Measurements from ENCODE around the gene C19orf81.

C19orf81 gene

DNA sequence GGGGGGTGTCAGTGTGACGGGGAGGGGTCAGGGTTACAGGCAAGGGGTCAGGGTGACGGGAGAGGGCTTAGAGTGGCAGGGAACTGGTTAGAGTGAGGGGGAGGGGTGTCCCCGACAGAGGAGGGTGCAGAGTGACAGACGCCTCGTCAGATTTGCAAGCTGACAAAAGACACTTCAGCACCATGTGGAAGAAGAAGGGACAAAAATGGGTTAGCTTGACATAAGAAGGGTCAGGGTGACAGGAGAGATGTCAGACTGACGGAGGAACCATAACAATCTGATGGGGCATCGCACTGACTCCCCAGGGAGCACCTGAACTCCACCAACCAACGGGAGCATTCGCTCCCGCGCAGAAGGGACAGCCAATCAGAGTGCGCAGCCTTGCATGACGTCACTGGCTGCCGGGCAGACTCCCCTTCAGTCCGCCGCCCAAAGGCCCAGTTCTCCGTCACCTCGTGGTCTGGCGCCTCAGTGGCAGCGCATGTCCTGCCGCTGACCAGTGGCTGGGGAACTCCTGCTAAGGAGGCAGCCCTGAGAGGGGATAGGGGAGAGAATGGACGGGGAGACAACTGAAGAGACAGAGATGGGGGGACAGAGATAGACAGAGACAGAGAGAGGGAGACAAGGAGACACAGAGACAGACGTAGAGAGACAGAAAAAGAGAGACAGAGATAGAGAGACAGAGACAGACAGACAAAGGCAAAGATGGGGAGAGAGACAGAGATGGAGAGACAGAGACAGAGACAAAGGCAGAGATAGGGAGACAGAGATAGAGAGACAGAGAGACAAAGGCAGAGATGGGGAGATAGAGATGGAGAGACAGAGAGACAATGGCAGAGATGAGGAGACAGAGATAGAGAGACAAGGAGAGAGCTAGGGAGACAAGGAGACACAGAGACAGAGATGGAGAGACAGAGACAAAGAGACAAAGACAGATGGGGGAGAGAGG is 30.2 kb downstream of the C19orf81 start:
- DNase-seq: peak in 55 of 56 donors; percentile 5 to 87 (median 56)

GRCh38 chr19:50686310-50687032 is 37.2 kb downstream of the C19orf81 start:
- no peak for DNase-seq

- DNase-seq: no peak
These were observed 39.5 kb downstream of the C19orf81 start for GRCh38 chr19:50688766-50689165.

DNA sequence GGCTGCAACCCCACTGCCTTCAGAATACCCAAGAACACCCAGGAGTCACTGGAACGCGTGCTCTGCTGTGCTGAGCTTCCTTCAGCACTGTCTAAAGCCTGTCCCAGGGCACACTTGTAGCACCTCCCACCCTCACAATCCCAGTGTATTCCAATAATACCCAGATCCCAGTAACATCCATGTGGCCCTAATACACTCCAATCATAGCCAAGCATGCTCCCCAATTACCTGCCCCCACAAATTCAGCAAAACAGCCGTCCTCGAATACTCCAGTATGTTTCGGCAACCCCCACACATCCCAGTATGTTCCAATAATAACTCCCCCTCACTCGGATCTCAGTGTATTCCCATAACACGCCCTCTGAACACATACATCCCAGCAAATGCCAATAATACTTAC is 41.2 kb downstream of the C19orf81 start:
- peak in 2 of 56 donors; percentile 14 to 18 for DNase-seq

DNA sequence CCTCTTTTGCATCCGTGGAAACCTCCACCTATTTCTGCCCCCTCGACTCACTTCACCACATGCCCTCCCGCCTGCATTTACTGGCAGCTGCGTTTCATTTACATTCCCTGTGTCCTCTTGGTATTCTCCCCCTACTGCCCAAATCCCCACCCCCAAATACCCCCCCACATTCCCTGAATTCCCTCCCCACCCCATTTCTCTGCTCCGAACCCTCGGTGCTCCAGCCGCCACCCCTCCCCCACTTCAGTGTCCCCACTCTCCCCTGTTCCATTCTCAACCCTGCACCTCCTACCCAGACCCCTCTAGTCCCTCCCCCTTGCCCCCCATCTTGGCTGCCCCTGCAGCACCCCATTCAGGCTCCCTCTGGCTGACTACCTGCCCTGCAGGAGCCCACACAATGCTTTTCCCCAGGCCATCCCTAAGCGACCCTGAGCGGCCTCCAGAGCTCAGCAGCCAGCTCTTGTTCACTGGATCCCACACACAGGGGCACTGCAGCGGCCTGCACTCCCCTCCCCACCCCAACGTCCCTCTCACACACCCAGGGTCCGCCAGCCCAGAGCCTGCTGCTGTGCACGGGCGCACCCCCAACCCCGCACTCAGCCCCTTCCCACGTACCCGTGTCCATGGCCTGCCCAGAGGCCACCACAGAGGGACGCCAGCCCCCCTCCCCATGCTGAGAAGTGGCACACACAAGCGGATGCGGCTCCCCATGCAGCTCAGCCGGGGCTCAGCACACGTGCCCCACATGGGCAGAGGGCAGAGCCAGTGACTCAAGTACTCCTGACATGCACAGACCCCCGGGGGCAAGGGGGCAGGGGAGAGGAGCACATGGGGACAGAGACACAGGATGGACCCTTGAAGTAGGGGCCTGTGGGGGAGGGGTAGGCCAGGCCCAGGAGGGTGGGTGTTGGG is 44.1 kb downstream of the C19orf81 start:
- DNase-seq: no peak

DNA sequence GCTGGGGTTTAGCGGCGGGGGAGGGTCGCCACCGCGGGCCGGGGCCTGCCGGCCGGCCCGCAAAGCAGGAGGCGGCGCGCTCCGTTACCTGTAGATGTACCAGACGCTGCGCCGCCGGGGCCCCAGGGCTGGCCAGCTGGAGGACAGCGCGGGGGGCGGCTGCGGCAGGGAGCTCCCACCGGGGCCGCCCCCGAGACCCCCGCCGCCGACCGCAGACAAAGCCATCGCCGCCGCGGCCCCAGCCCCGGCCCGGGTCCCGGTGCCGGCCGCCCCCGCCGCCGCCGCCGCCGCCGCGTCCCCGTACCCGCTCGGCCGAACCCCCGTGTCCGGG is 45.5 kb downstream of the C19orf81 start:
- DNase-seq: no peak

- DNase-seq: peak in 11 of 56 donors; percentile 11 to 40 (median 32)
These were observed 46.2 kb downstream of the C19orf81 start for GRCh38 chr19:50695251-50696093.

GRCh38 chr19:50696094-50696483 is 46.8 kb downstream of the C19orf81 start:
- no peak for DNase-seq

DNA sequence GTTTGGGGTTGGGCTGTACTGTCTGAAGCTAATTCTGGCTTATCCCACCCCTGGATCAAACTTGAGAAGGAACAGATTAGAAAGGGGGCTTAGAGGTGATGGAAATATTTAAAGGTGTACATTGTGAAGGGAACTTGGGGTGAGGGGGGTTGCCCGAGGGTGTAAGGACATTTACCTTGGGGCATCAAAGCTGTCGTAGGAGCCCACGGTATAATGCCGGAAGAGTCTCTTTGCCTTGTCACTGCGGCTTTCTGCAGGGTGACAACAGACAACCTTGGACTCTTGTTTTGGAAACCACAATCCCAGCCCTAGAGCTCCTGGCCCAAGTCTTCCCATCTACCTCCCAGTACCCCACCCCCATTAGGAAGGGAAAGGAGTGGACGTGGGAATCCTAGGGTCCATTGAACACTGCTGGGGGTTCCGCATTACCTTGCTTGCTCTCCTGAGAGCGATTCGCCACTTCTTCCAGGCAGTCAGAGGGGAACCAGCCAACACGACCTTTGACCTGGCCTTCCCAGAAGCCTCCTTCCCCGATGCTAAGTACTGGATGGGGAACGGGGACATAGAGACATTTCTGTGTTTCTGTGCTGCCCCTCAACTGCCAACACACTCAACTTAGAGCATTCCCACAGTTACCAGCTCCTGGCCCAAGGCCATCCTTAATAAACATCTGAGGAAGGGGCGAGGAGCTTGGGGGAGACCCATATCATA is 48.3 kb downstream of the C19orf81 start:
- no peak for DNase-seq

DNA sequence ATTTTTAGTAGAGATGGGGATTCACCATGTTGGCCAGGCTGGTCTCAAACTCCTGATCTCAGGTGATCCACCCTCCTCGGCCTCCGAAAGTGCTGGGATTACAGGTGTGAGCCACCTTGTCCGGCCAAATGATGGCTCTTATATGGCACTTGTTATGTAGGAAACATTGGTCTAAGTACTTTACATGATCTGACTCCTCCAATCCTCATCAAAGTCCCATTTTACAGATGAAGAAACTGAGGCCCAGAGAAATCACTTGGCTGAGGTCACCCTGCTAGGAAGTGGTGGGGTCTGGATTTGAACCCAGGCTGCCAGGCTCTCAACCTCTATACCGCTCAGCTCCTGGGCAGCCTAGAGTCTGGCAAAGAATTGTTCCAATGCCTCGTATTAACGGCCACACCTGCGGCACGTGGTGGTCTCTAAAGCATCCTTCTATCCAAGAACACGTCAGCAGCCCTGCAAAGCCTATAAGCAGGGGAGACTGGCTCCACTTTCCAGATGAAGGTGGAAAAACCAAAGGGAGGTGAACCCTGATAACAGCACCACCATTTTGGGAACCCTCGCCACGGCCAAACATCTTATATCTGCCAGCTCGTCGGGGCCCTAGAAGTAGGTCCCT is 52.2 kb downstream of the C19orf81 start:
- no peak for DNase-seq

DNA sequence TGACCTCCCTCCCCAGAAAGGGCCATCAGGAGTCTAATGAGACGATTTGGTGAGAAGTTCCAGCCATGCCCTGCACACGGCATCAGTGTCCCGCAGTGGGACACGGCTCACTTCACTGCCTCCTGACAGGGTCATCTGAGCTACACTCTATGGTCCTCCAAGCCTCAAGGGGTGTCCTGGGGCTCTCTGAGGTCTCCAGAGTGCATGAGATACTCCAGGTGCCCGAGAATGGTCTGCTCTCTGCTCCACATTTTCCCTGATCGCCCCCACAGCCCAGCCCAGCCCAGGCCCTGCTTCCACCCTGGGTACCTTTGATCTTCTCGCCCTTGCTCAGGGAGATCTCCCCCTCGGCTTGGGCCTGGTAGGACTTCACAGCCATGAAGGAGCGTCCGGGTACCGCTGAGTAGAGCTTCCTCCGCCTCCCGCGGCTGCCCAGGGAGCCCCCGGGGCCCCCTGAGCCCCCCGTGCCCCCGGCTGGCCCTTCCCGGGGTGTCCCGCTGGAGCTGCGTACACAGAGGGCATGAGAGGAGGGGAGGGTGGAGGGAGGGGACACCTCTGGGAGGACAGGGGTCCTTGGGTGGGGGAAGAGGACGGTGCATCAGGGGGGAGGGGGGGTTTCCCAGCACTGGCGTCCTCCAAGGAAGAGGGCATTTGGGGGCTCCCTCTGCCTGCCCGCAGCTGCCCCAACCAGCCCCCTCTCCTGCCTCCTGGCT is 53.1 kb downstream of the C19orf81 start:
- no peak for DNase-seq

DNA sequence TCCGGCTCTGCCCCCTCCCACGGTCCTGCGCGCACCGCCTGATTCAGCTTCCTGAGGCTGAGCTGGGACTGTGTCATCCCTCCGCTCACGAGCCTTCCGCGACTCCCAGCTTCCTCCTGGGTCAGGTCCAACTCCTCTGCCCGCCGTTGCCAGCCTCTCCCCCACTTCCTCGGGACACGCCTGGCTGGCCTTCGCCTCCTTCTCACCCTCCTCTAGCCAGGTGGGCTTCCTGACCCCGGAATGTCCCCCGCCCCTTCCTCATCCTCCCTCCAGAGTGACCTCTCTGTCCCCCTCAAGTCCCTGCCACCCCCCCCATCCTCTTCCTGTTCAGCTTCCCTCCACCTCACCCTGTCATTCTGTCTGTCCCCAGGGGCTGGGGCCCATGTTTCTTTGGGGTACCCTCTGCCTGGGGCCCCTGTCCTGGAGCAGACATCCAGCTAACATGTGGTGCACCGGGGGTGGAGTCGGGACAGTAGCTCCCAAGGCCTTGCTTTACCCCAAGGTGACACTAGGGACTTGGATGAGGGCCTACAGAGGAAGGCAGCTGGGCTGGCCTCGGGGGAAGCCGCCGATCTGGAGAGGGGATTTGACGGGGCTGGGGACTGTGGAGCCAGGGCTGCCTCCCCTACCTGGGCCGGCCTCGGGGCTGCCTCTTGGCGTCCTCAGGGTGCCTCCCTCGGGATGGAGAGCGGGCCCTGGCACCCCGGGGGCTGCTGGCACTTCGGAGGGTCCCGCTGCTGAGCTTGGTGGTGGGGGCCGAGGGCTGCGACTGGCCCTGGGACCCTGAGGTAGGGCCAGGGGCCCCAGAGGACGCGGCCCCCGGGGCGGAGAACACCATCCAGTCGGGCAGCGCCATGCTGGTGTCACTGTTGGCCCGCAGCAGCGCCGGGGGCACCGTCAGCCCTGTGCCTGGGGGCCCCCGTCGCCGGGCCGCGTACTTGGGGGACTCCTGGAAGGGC is 53.9 kb downstream of the C19orf81 start:
- no peak for DNase-seq

DNA sequence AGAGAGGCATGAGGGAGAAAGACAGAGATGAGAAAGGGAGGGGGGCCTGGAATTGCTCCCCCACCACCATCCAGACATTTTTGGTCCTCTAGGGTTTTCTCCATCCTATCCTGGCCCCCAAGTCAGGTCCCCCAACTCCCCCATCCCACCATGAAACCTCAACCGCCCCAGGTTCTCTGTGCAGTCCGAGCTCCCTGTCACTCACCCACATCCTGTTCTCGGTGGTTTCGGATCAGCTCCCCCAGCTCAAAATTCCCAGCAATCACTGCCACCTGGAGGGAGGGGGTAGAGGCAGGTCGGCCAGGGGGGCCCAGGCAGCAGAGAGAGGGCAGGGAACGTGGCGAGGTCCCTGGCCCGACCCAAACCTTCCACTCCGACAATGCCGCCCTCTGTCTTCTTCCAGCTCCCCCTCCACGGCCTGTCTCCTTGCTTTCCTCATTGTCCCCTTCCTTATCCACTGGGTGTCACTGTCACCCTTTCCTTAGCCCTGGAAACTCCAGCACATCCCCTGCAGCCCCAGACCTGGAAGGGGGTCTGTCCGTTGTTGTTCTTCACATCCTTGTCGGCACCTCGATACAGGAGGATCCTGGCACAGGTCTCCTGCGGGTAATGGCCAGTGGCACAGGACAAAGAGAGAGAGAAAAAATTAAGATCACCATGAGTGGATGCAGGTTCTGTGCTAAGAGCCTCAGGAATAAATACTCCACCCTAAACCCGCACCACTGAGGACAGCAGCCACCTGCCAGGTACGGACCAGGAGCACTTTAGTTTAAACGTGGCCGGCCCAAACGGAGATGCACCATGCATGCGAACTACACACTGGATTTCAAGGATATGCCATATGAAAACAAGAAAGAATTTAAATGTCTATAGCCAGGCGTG is 54.9 kb downstream of the C19orf81 start:
- no peak for DNase-seq

GRCh38 chr19:50705422-50706019 is 56.3 kb downstream of the C19orf81 start:
- DNase-seq: peak in 8 of 56 donors; percentile 4 to 36 (median 17)

DNA sequence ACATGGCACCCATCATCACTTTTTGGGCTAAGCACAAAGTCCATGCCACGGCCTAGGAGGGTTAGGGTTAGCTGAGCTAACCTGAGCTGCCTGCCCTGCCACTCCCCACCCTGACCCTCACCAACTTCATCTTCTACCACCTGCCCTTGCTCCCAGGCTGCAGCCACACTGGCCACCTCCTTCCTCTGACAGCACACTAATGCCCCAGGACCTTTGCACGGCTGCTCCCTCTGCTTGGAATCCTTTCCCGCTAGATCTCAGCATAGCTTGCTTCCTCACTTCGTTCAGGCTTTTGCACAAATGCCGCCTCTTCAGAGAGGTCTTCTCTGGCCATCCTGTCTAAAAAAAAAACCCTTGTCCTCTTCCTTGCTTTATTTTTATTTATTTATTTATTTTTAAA is 57.1 kb downstream of the C19orf81 start:
- no peak for DNase-seq

Data from amygdala (tissue), 56 donors.